Upper lobe of right lung (tissue), 1 donor: ENCODE measurements around the gene TBX21. TPM values are rescaled to one million over a fixed set of nuclear protein-coding genes. Genes with fewer than 3 reads are reported as not detected.
A peak's percentile ranks its signal among the peaks of the same experiment; 100 is the strongest.

Experiments
- ATAC-seq: fragments of 200-7000 bp; cut with Tn5 transposase; one replicate; pipeline ENCODE4 v1.9.1; 2020; ENCODE audit warnings: mild to moderate bottlenecking, moderate library complexity
- DNase-seq: peaks from one replicate; pipeline ENCODE4 v3.0.0-alpha.2; 2020
- H3K27ac ChIP-seq: fragments of 200-600 bp; one replicate; pipeline ENCODE4 v1.8.0; 2022
- H3K27me3 ChIP-seq: fragments of 200-600 bp; one replicate; pipeline ENCODE4 v1.8.0; 2022; ENCODE audit warnings: mild to moderate bottlenecking
- H3K36me3 ChIP-seq: fragments of 200-600 bp; one replicate; pipeline ENCODE4 v1.8.0; 2022
- H3K4me1 ChIP-seq: fragments of 200-600 bp; one replicate; pipeline ENCODE4 v1.8.0; 2022
- H3K4me3 ChIP-seq: fragments of 200-600 bp; one replicate; pipeline ENCODE4 v1.8.0; 2022; ENCODE audit warnings: mild to moderate bottlenecking
- H3K9me3 ChIP-seq: fragments of 200-600 bp; one replicate; pipeline ENCODE4 v1.8.0; 2022
- CTCF ChIP-seq: fragments of 200-600 bp; IDR thresholded peaks from one replicate; pipeline ENCODE4 v1.8.0; 2022; ENCODE audit warnings: antibody characterized with exemption
- intact Hi-C: fragments of 100-400 bp; cut with DNase I; formaldehyde crosslinking; loops from one replicate; pipeline ENCODE4 v1.11.0; 2022
- total RNA-seq: library from RNA; stranded (reverse); fragmentation: NEBNext Ultra II Directional; extraction: Animal tissue kit (Norgen Biotek cat#: 25700); gene quantifications from one replicate; pipeline ENCODE4 v1.2.1, GENCODE V29; 2021
- donor health status: DM: no; HTN: yes; CAD: no; lungs with severe emphysema.

Gene TBX21
- total RNA-seq, 1 donor from 2014 or later = 3.9 TPM

DNA sequence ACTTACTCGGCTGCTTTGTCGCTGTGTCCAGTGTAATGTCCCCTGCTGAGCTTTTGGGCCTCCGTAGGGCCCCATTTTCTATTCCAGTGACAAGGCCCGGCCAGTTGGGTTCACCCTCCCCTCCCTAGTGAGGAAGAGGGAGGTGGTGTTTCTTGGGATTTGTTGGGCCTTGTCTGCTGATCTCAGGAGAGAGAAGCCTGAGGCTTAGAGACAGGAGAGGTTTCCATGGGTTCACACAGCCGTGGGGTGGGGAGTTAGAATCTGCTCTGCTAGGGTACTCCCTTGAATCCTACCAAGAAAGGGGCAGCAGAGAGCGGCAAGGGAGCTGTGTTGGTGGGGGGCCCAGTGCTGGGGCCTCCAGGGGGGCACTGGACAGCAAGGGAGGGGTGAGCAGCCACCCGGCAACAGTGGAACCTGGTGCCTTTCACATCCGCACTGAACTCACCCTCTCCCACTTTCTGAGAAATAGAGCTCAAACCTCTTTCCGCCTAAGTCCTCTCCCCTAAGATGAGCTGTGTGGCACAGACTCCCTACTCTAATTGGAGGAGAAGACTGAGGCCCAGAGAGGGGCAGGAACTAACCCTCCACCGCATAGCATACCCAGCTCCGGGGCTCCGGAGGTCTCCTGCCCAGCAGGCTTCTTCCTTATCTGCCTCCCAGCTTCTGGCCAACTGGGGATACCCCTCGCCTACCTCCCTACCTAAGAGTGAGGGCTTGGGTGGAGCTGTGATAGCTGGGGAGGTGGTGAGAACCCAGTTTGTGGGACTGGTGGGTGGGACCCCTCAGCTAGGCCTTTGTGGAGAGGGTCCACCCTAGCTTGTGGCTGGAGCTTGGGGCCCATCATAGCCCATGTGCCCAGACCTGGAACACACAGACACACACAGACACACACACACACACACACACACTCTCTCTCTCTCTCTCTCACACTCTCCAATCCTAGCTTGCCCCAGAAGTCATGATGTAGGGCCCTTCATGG lies 32.3 kb upstream of the TBX21 start:
- intact Hi-C loops = no loop called here
- no peak overlapping the region for H3K4me3 ChIP-seq
- no peaks in the 10 kb centered on the region for H3K9me3 ChIP-seq
- no peaks in the 10 kb centered on the region for H3K27me3 ChIP-seq
- DNase-seq (peak; percentile 41), ATAC-seq (no peak)
- H3K27ac ChIP-seq = no peak overlapping the region
- TF ChIP-seq CTCF = no peak
- H3K4me1 ChIP-seq = peaks cover 8% of the 10 kb centered on the region
- H3K36me3 ChIP-seq = peaks cover 7% of the 10 kb centered on the region

- Histone ChIP-seq H3K36me3 (peaks cover 7% of the 10 kb centered on the region), H3K4me1 (peaks cover 13% of the 10 kb centered on the region), H3K4me3 (no peak overlapping the region), H3K27ac (no peak overlapping the region), H3K9me3 (no peaks in the 10 kb centered on the region), H3K27me3 (no peaks in the 10 kb centered on the region)
- intact Hi-C loops = no loop called here
- ATAC-seq (no peak), DNase-seq (peak; percentile 53)
- no peak for TF ChIP-seq CTCF
Observed at GRCh38 chr17:47701608-47702007, 31.4 kb upstream of the TBX21 start.

GRCh38 chr17:47702391-47702995 lies 30.5 kb upstream of the TBX21 start:
- no peak for TF ChIP-seq CTCF
- Histone ChIP-seq H3K27me3 (no peaks in the 10 kb centered on the region), H3K36me3 (peaks cover 7% of the 10 kb centered on the region), H3K27ac (no peak overlapping the region), H3K9me3 (no peaks in the 10 kb centered on the region), H3K4me3 (no peak overlapping the region), H3K4me1 (peaks cover 20% of the 10 kb centered on the region)
- intact Hi-C loops = no loop called here
- DNase-seq (peak; percentile 48), ATAC-seq (no peak)

DNA sequence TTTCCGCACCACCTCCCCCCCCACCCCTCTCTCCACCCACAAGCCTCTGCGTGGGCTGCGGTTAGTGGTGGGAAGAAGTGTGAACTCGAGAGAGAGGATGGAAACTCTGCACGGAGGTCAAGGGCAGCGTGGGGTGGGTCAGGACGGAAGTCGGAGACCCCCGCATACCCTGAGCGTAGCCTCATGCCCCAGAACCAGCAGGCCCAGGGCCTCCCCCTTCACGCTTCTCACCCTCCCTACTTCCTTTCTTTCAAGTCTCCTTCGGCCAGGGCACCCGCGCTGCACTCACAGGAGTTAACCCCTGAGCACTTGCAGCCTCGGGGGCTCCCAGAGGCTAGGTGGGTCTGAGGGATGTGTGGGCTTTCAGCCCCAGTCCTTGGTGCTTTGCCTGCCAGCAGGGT lies 29.8 kb upstream of the TBX21 start:
- H3K27me3 ChIP-seq = no peaks in the 10 kb centered on the region

GRCh38 chr17:47703671-47704070 lies 29.4 kb upstream of the TBX21 start:
- H3K36me3 ChIP-seq = peaks cover 7% of the 10 kb centered on the region
- ATAC-seq = no peak
- H3K9me3 ChIP-seq = no peaks in the 10 kb centered on the region
- no peak for TF ChIP-seq CTCF
- no peak overlapping the region for H3K27ac ChIP-seq
- H3K27me3 ChIP-seq = no peaks in the 10 kb centered on the region
- H3K4me3 ChIP-seq = no peak overlapping the region
- DNase-seq = no peak
- peaks cover 23% of the 10 kb centered on the region for H3K4me1 ChIP-seq
- intact Hi-C loops = no loop called here

More for the DNA sequence above, 29.8 kb upstream of the TBX21 start:
- Histone ChIP-seq H3K4me3 (no peak overlapping the region), H3K27ac (no peak overlapping the region), H3K4me1 (peaks cover 23% of the 10 kb centered on the region), H3K9me3 (no peaks in the 10 kb centered on the region), H3K36me3 (peaks cover 7% of the 10 kb centered on the region)
- no peak for TF ChIP-seq CTCF
- ATAC-seq (peak; percentile 19), DNase-seq (peak; percentile 71)
- intact Hi-C loops = no loop called here
